Measurements from ENCODE around the gene COX6B2. TPM values are rescaled to one million over a fixed set of nuclear protein-coding genes. Genes with fewer than 3 reads are reported as not detected.

Gene COX6B2
- total and polyA plus RNA-seq, 2 of the 13 experiments (the other 11 are each of a cell fraction or from before 2014, with no cell fraction given) = 0.21 TPM; not detected in 1

GRCh38 chr19:55333870-55334269 lies 20.6 kb downstream of the COX6B2 start (continued):
- TF ChIP-seq ZNF329 (CRISPR knock-in tag; IDR thresholded peaks at IDR 0.05; ENCODE audit: low read depth) (no peak), TARDBP (CRISPR knock-in tag; IDR thresholded peaks at IDR 0.05) (0 out of 2 replicates have a peak, but pooled peaks have one; percentile 25), ZFP36L2 (CRISPR knock-in tag; IDR thresholded peaks at IDR 0.05) (no peak), ZNF264 (CRISPR knock-in tag; IDR thresholded peaks at IDR 0.05) (no peak), ZNF737 (CRISPR knock-in tag; IDR thresholded peaks at IDR 0.05; ENCODE audit: borderline replicate concordance) (no peak), ZFP90 (CRISPR knock-in tag; IDR thresholded peaks at IDR 0.05; ENCODE audit: borderline replicate concordance) (no peak), ZNF207 (IDR thresholded peaks at IDR 0.05; ENCODE audit: borderline replicate concordance) (no peak), ETS1 (CRISPR knock-in tag; IDR thresholded peaks at IDR 0.05) (no peak), ZNF12 (CRISPR knock-in tag; IDR thresholded peaks at IDR 0.05) (peak; percentile 47; the same call in 1 of the 2 replicates), HDAC1 (CRISPR knock-in tag; IDR thresholded peaks at IDR 0.05) (peak; percentile 69), SIX1 (CRISPR knock-in tag; IDR thresholded peaks at IDR 0.05; ENCODE audit: borderline replicate concordance) (no peak), ATF1 (CRISPR knock-in tag; IDR thresholded peaks at IDR 0.05) (no peak), ZNF547 (CRISPR knock-in tag; IDR thresholded peaks at IDR 0.05) (peak; percentile 38; the same call in 1 of the 2 replicates), TGIF2 (CRISPR knock-in tag; IDR thresholded peaks at IDR 0.05) (peak; percentile 59; the same call in 1 of the 2 replicates), PCBP2 (optimal IDR thresholded peaks at IDR 0.05; ENCODE audit: low read depth, low read length, poor library complexity, severe bottlenecking) (no peak), ZNF564 (CRISPR knock-in tag; IDR thresholded peaks at IDR 0.05) (no peak), ATAD3A (CRISPR knock-in tag; IDR thresholded peaks at IDR 0.05) (no peak), POGZ (CRISPR knock-in tag; IDR thresholded peaks at IDR 0.05) (no peak), ZNF224 (CRISPR knock-in tag; IDR thresholded peaks at IDR 0.05) (peak; percentile 97), KDM5B (CRISPR knock-in tag; IDR thresholded peaks at IDR 0.05; ENCODE audit: borderline replicate concordance) (no peak), RARA (CRISPR knock-in tag; IDR thresholded peaks at IDR 0.05) (peak; percentile 57; the same call in 1 of the 2 replicates), THYN1 (CRISPR knock-in tag; IDR thresholded peaks at IDR 0.05; ENCODE audit: borderline replicate concordance, low read depth) (no peak)
- TF ChIP-seq, protein P1, sequence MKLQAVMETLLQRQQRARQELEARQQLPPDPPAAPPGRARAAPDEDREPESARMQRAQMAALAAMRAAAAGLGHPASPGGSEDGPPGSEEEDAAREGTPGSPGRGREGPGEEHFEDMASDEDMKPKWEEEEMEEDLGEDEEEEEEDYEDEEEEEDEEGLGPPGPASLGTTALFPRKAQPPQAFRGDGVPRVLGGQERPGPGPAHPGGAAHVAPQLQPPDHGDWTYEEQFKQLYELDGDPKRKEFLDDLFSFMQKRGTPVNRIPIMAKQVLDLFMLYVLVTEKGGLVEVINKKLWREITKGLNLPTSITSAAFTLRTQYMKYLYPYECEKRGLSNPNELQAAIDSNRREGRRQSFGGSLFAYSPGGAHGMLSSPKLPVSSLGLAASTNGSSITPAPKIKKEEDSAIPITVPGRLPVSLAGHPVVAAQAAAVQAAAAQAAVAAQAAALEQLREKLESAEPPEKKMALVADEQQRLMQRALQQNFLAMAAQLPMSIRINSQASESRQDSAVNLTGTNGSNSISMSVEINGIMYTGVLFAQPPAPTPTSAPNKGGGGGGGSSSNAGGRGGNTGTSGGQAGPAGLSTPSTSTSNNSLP (IDR thresholded peaks at IDR 0.05; ENCODE audit: low read depth, low read length) = peak; percentile 44
- TF ChIP-seq, protein P2, sequence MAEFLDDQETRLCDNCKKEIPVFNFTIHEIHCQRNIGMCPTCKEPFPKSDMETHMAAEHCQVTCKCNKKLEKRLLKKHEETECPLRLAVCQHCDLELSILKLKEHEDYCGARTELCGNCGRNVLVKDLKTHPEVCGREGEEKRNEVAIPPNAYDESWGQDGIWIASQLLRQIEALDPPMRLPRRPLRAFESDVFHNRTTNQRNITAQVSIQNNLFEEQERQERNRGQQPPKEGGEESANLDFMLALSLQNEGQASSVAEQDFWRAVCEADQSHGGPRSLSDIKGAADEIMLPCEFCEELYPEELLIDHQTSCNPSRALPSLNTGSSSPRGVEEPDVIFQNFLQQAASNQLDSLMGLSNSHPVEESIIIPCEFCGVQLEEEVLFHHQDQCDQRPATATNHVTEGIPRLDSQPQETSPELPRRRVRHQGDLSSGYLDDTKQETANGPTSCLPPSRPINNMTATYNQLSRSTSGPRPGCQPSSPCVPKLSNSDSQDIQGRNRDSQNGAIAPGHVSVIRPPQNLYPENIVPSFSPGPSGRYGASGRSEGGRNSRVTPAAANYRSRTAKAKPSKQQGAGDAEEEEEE (CRISPR knock-in tag; IDR thresholded peaks at IDR 0.05; ENCODE audit: borderline replicate concordance) = no peak
- TF ChIP-seq, protein P3, sequence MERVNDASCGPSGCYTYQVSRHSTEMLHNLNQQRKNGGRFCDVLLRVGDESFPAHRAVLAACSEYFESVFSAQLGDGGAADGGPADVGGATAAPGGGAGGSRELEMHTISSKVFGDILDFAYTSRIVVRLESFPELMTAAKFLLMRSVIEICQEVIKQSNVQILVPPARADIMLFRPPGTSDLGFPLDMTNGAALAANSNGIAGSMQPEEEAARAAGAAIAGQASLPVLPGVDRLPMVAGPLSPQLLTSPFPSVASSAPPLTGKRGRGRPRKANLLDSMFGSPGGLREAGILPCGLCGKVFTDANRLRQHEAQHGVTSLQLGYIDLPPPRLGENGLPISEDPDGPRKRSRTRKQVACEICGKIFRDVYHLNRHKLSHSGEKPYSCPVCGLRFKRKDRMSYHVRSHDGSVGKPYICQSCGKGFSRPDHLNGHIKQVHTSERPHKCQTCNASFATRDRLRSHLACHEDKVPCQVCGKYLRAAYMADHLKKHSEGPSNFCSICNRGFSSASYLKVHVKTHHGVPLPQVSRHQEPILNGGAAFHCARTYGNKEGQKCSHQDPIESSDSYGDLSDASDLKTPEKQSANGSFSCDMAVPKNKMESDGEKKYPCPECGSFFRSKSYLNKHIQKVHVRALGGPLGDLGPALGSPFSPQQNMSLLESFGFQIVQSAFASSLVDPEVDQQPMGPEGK (CRISPR knock-in tag; IDR thresholded peaks at IDR 0.05) = peak; percentile 79
- TF ChIP-seq, protein P4, sequence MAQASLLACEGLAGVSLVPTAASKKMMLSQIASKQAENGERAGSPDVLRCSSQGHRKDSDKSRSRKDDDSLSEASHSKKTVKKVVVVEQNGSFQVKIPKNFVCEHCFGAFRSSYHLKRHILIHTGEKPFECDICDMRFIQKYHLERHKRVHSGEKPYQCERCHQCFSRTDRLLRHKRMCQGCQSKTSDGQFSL (CRISPR knock-in tag; IDR thresholded peaks at IDR 0.05) = no peak

Data from HepG2 (cell line).